HG03103 (cell line): ENCODE measurements around the gene ZBTB11.
"Not testable (repeated sequence)": the region's sequence is repeated elsewhere in the genome, so short reads cannot be mapped to it uniquely, and the experiment has no call there.

Experiments
- ATAC-seq: cut with Tn5 transposase; IDR thresholded peaks from one replicate; pipeline ENCODE4 v1.9.1; 2021; ENCODE audit warnings: low read depth; ENCODE audit not compliant: unreplicated experiment

Gene ZBTB11

GRCh38 chr3:101624857-101625256 is 52.1 kb downstream of the ZBTB11 start:
- no peak for ATAC-seq

DNA sequence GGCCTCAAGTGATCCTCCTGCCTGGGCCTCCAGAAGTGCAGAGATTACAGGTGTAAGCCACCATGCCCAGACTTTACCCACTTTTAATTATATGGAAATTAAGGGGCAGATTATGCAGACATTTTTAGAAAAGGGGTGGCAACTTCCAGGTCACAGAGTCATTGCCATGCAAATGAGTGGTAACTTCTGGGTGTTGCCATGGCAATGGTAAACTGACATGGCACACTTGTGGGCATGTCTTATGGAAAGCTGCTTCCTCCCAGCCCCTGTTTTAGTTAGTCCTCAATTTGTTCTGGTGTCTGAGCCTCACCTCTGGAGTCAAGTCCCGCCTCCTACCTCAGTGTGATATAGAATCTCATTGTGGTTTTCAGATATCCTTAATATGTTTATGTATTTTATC is 53.3 kb downstream of the ZBTB11 start:
- no peak for ATAC-seq

- ATAC-seq = no peak
These were observed 57.2 kb downstream of the ZBTB11 start for GRCh38 chr3:101619734-101620133.

DNA sequence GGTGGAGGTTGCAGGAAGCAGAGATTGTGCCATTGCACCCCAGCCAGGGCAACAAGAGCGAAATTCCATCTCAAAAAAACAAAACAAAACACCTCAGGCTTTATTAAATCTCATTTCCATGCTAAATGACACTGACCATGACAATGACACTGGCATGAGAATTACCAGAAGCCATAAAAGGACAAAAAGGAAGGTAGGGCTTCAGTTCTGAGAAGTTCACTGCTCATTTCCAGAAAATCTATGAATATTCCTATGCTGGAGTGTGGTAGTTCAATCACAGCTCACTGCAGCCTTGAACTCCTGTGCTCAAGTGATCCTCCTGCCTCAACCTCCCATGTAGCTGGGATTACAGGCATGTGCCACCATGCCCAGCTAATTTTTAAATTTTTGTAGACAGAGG is 58.2 kb downstream of the ZBTB11 start:
- ATAC-seq = no peak

DNA sequence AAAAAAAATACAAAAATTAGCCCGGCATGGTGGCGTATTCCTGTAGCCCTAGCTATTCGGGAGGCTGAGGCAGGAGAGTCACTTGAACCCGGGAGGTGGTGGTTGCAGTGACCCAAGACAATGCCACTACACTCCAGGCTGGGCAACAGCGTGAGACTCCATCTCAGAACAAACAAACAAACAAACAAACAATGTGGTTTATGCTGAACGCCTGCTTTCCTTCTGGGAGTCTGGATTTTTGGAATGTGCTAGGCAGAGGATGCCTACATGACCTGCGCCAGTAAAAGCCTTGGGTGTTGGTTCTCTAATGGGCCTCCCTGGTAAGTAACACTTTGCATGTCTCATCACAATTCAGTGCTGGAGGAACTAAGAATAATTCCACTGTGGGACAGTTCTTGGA is 59.5 kb downstream of the ZBTB11 start:
- no peak for ATAC-seq

DNA sequence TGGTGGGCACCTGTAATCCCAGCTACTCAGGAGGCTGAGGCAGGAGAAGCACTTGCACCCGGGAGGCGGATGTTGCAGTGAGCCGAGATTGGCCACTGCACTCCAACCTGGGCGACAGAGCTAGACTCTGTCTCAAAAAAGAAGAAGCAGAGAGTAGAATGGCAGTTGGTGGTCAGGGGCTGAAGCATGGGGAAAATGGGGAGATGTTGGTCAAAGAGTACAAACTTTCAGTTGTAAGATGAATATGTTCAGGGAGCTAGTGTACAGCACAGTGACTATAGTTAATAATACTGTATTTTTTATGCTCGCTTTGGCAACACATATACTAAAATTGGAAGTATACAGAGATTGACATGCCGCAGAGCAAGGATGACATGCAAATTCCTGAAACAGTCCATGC is 61.4 kb downstream of the ZBTB11 start:
- ATAC-seq = no peak

DNA sequence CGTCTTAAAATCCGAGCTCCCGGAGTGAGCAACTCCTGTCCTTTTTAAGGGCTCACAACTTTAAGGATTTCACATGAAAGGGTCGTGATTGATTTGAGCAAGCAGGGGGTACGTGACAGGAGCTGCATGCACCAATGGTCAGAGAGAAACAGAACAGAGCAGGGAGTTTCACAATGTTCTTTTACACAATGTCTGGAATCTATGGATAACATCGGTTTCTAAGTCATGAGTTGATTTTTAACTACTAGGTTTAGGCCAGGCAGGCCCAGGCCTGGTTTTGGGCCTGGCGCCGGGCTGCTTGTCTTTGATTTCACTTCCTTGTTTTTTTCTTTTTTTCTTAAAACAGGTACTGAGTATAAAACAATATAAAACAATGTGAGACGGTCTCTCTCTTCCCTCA is 63.9 kb downstream of the ZBTB11 start:
- not testable (repeated sequence) for ATAC-seq

GRCh38 chr3:101611023-101611422 is 65.9 kb downstream of the ZBTB11 start:
- no peak for ATAC-seq

GRCh38 chr3:101605398-101605797 is 71.5 kb downstream of the ZBTB11 start:
- not testable (repeated sequence) for ATAC-seq

GRCh38 chr3:101603184-101603583 is 73.7 kb downstream of the ZBTB11 start:
- no peak for ATAC-seq

GRCh38 chr3:101602731-101603130 is 74.2 kb downstream of the ZBTB11 start:
- no peak for ATAC-seq
